Neural cell (in vitro differentiated cells): ENCODE data around the gene NKD2. TPM values are rescaled to one million over a fixed set of nuclear protein-coding genes. Genes with fewer than 3 reads are reported as not detected.

ENCODE experiments used
- H2AFZ ChIP-seq: fragments of 200-600, 300-800 bp; sonication (generic), shearing (Covaris generic); 2 replicates; pipeline ENCODE4 v1.6.0; 2014; ENCODE audit warnings: low read depth, mild to moderate bottlenecking, antibody characterized with exemption, low read length, moderate library complexity
- H3F3A ChIP-seq: fragments of 200-600 bp; shearing (Covaris generic); 2 replicates; pipeline ENCODE4 v1.6.1; 2016; ENCODE audit warnings: mild to moderate bottlenecking, moderate library complexity, mixed read lengths, antibody characterized with exemption, low read length; ENCODE audit not compliant: insufficient read depth, poor library complexity, severe bottlenecking
- H3K27ac ChIP-seq: fragments of 200-600, 300-800 bp; sonication (generic), shearing (Covaris generic); 2 replicates; pipeline ENCODE4 v1.5.1; 2014; ENCODE audit warnings: mild to moderate bottlenecking, low read length, moderate library complexity
- H3K27me3 ChIP-seq: fragments of 300-800, 200-600 bp; sonication (generic), shearing (Covaris generic); 2 replicates; pipeline ENCODE4 v1.6.0; 2014; ENCODE audit warnings: mild to moderate bottlenecking, low read depth, low read length, moderate library complexity; ENCODE audit not compliant: insufficient read depth
- H3K36me3 ChIP-seq: fragments of 300-800, 200-600 bp; sonication (generic), shearing (Covaris generic); 2 replicates; pipeline ENCODE4 v1.5.1; 2014; ENCODE audit warnings: mild to moderate bottlenecking, antibody characterized with exemption, low read length, moderate library complexity; ENCODE audit not compliant: insufficient read depth
- H3K4me2 ChIP-seq: fragments of 300-800, 200-600 bp; sonication (generic), shearing (Covaris generic); 2 replicates; pipeline ENCODE4 v1.6.0; 2014; ENCODE audit warnings: mild to moderate bottlenecking, low read length
- H3K4me3 ChIP-seq: fragments of 300-800, 200-600 bp; sonication (generic), shearing (Covaris generic); 2 replicates; pipeline ENCODE4 v1.5.1; 2014; ENCODE audit warnings: mild to moderate bottlenecking, low read length, moderate library complexity
- H3K79me2 ChIP-seq: fragments of 200-600 bp; shearing (Covaris generic); replicated peaks from 2 replicates; pipeline ENCODE4 v1.6.0; 2014; ENCODE audit warnings: mild to moderate bottlenecking, low read length, moderate library complexity; ENCODE audit not compliant: insufficient read depth
- H3K9ac ChIP-seq: fragments of 300-800, 200-600 bp; sonication (generic), shearing (Covaris generic); 2 replicates; pipeline ENCODE4 v1.6.1; 2016; ENCODE audit warnings: mild to moderate bottlenecking, low read length, mixed read lengths
- H3K9me2 ChIP-seq: fragments of 200-600 bp; shearing (Covaris generic); 2 replicates; pipeline ENCODE4 v1.6.1; 2016; ENCODE audit warnings: mild to moderate bottlenecking, low read length, mixed read lengths; ENCODE audit not compliant: insufficient read depth
- H3K9me3 ChIP-seq: fragments of 200-600, 300-800 bp; sonication (generic), shearing (Covaris generic); 2 replicates; pipeline ENCODE4 v1.6.1; 2016; ENCODE audit warnings: mild to moderate bottlenecking, mixed run types, low read length, moderate library complexity, mixed read lengths
- H4K20me1 ChIP-seq: fragments of 200-600 bp; shearing (Covaris generic); 2 replicates; pipeline ENCODE4 v1.6.1; 2016; ENCODE audit warnings: mild to moderate bottlenecking, mixed run types; ENCODE audit not compliant: insufficient read depth
- CTCF ChIP-seq: fragments of 450-650 bp; IDR thresholded peaks from 2 replicates; pipeline ENCODE4 v1.5.1; 2014; ENCODE audit warnings: antibody characterized with exemption, mild to moderate bottlenecking, moderate library complexity; ENCODE audit not compliant: poor library complexity, severe bottlenecking
- EP300 ChIP-seq: fragments of 450-650 bp; conservative IDR thresholded peaks from 2 replicates; pipeline ENCODE4 v1.6.1; 2014; ENCODE audit warnings: antibody characterized with exemption, mild to moderate bottlenecking, moderate library complexity; ENCODE audit not compliant: poor library complexity, severe bottlenecking
- EZH2 ChIP-seq: fragments of 200-600, 300-800 bp; shearing (Covaris generic), sonication (generic); IDR thresholded peaks from 2 replicates; pipeline ENCODE4 v1.6.1; 2014; ENCODE audit warnings: antibody characterized with exemption, low read length, borderline replicate concordance, mild to moderate bottlenecking; ENCODE audit not compliant: insufficient read depth, poor library complexity, severe bottlenecking
- MXI1 ChIP-seq: fragments of 450-650 bp; conservative IDR thresholded peaks from 2 replicates; pipeline ENCODE4 v1.6.1; 2014; ENCODE audit warnings: antibody characterized with exemption, mild to moderate bottlenecking; ENCODE audit not compliant: poor library complexity, severe bottlenecking
- POLR2AphosphoS5 ChIP-seq: IDR thresholded peaks from 2 replicates; pipeline ENCODE4 v1.6.1; 2012
- RAD21 ChIP-seq: fragments of 450-650 bp; conservative IDR thresholded peaks from 2 replicates; pipeline ENCODE4 v1.6.1; 2014; ENCODE audit warnings: antibody characterized with exemption, mild to moderate bottlenecking, moderate library complexity
- REST ChIP-seq: IDR thresholded peaks from 2 replicates; pipeline ENCODE4 v1.6.1; 2012; ENCODE audit warnings: borderline replicate concordance
- SMC3 ChIP-seq: fragments of 450-650 bp; conservative IDR thresholded peaks from 2 replicates; pipeline ENCODE4 v1.6.1; 2014; ENCODE audit warnings: antibody characterized with exemption, mild to moderate bottlenecking, moderate library complexity; ENCODE audit not compliant: poor library complexity
- TAF1 ChIP-seq: IDR thresholded peaks from 2 replicates; pipeline ENCODE4 v1.6.1; 2012; ENCODE audit warnings: low read depth
- polyA plus RNA-seq: library from polyadenylated mRNA; depleted of rRNA; stranded (reverse); fragments of >200 nt; gene quantifications from 2 replicates; pipeline ENCODE4 v1.2.3, GENCODE V29; 2014

NKD2 gene
- polyA plus RNA-seq, 1 donor from 2014 or later, result 7.2 TPM

GRCh38 chr5:1073239-1074102 lies 64.9 kb downstream of the NKD2 start:
- no peak for TF ChIP-seq REST
- no peak for TF ChIP-seq RAD21
- no peak for TF ChIP-seq EZH2
- no peak for TF ChIP-seq TAF1
- TF ChIP-seq POLR2AphosphoS5, result no peak
- TF ChIP-seq MXI1, result no peak
- no peak for TF ChIP-seq SMC3
- TF ChIP-seq EP300, result no peak
- no peak for TF ChIP-seq CTCF
- Histone ChIP-seq H2AFZ (no peak overlapping the region), H3K27ac (no peak overlapping the region), H3K36me3 (no peaks in the 10 kb centered on the region), H3K79me2 (no peaks in the 10 kb centered on the region), H3K9me2 (no peaks in the 10 kb centered on the region), H4K20me1 (no peaks in the 10 kb centered on the region), H3K4me3 (no peak overlapping the region), H3K27me3 (no peaks in the 10 kb centered on the region), H3K9ac (no peak overlapping the region), H3K9me3 (no peaks in the 10 kb centered on the region), H3K4me2 (no peak overlapping the region), H3F3A (no peaks in the 10 kb centered on the region)

GRCh38 chr5:1074226-1074625 lies 65.6 kb downstream of the NKD2 start:
- H3F3A ChIP-seq, result no peaks in the 10 kb centered on the region

More at GRCh38 chr5:1074226-1074625, 65.6 kb downstream of the NKD2 start:
- no peaks in the 10 kb centered on the region for H3K79me2 ChIP-seq
- no peaks in the 10 kb centered on the region for H3K27me3 ChIP-seq
- no peaks in the 10 kb centered on the region for H3K36me3 ChIP-seq
- TF ChIP-seq SMC3 (no peak), CTCF (no peak), POLR2AphosphoS5 (no peak), RAD21 (no peak), MXI1 (no peak), EZH2 (no peak), TAF1 (no peak), REST (no peak), EP300 (no peak)
- H3K4me2 ChIP-seq, result no peak overlapping the region
- H2AFZ ChIP-seq, result no peak overlapping the region
- no peaks in the 10 kb centered on the region for H3K9me3 ChIP-seq
- no peak overlapping the region for H3K4me3 ChIP-seq
- H3K9ac ChIP-seq, result no peak overlapping the region
- no peak overlapping the region for H3K27ac ChIP-seq
- H3K9me2 ChIP-seq, result no peaks in the 10 kb centered on the region
- H4K20me1 ChIP-seq, result no peaks in the 10 kb centered on the region
